ENCODE data around the gene IMMP1L.

IMMP1L gene

DNA sequence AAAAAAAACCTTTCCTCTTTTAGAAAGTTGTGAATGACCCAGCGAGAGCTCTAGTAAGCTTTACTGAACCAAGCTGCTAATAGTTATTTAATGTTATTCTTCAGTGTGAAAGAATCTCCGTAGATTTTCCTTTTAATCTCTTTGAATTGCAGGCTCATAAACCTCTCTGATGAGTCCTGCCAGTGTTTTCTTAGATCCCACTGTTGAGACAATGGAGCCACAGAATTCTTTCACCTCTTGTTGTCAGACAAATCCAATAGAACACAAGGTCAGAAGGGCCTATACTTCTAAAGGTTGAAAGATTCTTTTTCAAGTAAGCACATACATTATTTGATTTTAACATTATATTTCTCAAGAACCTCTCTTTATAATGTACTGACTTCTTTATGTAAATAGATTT lies 87.6 kb downstream of the IMMP1L start:
- no peak for ATAC-seq
- TF ChIP-seq ISL1 (CRISPR knock-in tag; IDR thresholded peaks at IDR 0.05) (no peak), ZFP3 (CRISPR knock-in tag; IDR thresholded peaks at IDR 0.05) (no peak), ZFP30 (CRISPR knock-in tag; IDR thresholded peaks at IDR 0.05) (no peak), GLIS3 (CRISPR knock-in tag; IDR thresholded peaks at IDR 0.05) (no peak), OSR1 (CRISPR knock-in tag; IDR thresholded peaks at IDR 0.05) (no peak), TCF4 (CRISPR knock-in tag; IDR thresholded peaks at IDR 0.05; ENCODE audit: borderline replicate concordance) (no peak), PPARA (CRISPR knock-in tag; IDR thresholded peaks at IDR 0.05; ENCODE audit: borderline replicate concordance) (no peak), SNAI2 (CRISPR knock-in tag; IDR thresholded peaks at IDR 0.05) (no peak), RARB (CRISPR knock-in tag; IDR thresholded peaks at IDR 0.05) (no peak), ZNF70 (CRISPR knock-in tag; IDR thresholded peaks at IDR 0.05) (no peak)
- TF ChIP-seq, protein P1, sequence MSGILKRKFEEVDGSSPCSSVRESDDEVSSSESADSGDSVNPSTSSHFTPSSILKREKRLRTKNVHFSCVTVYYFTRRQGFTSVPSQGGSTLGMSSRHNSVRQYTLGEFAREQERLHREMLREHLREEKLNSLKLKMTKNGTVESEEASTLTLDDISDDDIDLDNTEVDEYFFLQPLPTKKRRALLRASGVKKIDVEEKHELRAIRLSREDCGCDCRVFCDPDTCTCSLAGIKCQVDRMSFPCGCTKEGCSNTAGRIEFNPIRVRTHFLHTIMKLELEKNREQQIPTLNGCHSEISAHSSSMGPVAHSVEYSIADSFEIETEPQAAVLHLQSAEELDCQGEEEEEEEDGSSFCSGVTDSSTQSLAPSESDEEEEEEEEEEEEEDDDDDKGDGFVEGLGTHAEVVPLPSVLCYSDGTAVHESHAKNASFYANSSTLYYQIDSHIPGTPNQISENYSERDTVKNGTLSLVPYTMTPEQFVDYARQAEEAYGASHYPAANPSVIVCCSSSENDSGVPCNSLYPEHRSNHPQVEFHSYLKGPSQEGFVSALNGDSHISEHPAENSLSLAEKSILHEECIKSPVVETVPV (CRISPR knock-in tag; IDR thresholded peaks at IDR 0.05) = no peak
- TF ChIP-seq, protein P2, sequence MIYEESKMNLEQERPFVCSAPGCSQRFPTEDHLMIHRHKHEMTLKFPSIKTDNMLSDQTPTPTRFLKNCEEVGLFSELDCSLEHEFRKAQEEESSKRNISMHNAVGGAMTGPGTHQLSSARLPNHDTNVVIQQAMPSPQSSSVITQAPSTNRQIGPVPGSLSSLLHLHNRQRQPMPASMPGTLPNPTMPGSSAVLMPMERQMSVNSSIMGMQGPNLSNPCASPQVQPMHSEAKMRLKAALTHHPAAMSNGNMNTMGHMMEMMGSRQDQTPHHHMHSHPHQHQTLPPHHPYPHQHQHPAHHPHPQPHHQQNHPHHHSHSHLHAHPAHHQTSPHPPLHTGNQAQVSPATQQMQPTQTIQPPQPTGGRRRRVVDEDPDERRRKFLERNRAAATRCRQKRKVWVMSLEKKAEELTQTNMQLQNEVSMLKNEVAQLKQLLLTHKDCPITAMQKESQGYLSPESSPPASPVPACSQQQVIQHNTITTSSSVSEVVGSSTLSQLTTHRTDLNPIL (CRISPR knock-in tag; IDR thresholded peaks at IDR 0.05; ENCODE audit: low read depth) = no peak

DNA sequence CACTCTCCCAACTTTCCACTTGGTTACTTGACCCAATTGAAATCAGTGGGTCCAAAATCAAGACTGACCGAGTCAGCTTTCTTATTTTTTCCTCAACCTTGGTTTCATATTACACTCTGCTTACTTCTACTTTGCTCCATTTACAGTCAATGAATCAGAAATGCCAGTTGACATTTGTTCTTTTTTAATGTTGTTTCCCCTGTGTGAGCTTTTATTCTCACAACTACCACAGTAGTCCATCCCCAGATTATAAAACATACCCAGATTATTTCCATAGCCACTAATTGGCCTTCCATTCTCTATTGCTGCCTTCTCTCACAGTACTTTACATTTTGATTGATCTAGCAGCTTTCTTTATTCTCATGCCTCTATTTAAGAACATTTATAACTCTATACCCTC lies 89.8 kb downstream of the IMMP1L start:
- TF ChIP-seq, protein P2 (CRISPR knock-in tag; IDR thresholded peaks at IDR 0.05; ENCODE audit: low read depth) = no peak
- TF ChIP-seq ARNTL (CRISPR knock-in tag; IDR thresholded peaks at IDR 0.05; ENCODE audit: borderline replicate concordance, low read depth) = no peak
- TF ChIP-seq, protein P3, sequence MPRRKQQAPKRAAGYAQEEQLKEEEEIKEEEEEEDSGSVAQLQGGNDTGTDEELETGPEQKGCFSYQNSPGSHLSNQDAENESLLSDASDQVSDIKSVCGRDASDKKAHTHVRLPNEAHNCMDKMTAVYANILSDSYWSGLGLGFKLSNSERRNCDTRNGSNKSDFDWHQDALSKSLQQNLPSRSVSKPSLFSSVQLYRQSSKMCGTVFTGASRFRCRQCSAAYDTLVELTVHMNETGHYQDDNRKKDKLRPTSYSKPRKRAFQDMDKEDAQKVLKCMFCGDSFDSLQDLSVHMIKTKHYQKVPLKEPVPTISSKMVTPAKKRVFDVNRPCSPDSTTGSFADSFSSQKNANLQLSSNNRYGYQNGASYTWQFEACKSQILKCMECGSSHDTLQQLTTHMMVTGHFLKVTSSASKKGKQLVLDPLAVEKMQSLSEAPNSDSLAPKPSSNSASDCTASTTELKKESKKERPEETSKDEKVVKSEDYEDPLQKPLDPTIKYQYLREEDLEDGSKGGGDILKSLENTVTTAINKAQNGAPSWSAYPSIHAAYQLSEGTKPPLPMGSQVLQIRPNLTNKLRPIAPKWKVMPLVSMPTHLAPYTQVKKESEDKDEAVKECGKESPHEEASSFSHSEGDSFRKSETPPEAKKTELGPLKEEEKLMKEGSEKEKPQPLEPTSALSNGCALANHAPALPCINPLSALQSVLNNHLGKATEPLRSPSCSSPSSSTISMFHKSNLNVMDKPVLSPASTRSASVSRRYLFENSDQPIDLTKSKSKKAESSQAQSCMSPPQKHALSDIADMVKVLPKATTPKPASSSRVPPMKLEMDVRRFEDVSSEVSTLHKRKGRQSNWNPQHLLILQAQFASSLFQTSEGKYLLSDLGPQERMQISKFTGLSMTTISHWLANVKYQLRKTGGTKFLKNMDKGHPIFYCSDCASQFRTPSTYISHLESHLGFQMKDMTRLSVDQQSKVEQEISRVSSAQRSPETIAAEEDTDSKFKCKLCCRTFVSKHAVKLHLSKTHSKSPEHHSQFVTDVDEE (CRISPR knock-in tag; IDR thresholded peaks at IDR 0.05) = no peak
- no peak for TF ChIP-seq ZFP30 (CRISPR knock-in tag; IDR thresholded peaks at IDR 0.05)
- TF ChIP-seq, protein P1 (CRISPR knock-in tag; IDR thresholded peaks at IDR 0.05) = no peak
- no peak for TF ChIP-seq ZNF8 (CRISPR knock-in tag; IDR thresholded peaks at IDR 0.05)
- TF ChIP-seq ZFP3 (CRISPR knock-in tag; IDR thresholded peaks at IDR 0.05) = no peak
- no peak for TF ChIP-seq TOX (CRISPR knock-in tag; IDR thresholded peaks at IDR 0.05; ENCODE audit: borderline replicate concordance)
- TF ChIP-seq TCF4 (CRISPR knock-in tag; IDR thresholded peaks at IDR 0.05; ENCODE audit: borderline replicate concordance) = no peak
- TF ChIP-seq, protein P4, sequence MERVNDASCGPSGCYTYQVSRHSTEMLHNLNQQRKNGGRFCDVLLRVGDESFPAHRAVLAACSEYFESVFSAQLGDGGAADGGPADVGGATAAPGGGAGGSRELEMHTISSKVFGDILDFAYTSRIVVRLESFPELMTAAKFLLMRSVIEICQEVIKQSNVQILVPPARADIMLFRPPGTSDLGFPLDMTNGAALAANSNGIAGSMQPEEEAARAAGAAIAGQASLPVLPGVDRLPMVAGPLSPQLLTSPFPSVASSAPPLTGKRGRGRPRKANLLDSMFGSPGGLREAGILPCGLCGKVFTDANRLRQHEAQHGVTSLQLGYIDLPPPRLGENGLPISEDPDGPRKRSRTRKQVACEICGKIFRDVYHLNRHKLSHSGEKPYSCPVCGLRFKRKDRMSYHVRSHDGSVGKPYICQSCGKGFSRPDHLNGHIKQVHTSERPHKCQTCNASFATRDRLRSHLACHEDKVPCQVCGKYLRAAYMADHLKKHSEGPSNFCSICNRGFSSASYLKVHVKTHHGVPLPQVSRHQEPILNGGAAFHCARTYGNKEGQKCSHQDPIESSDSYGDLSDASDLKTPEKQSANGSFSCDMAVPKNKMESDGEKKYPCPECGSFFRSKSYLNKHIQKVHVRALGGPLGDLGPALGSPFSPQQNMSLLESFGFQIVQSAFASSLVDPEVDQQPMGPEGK (CRISPR knock-in tag; IDR thresholded peaks at IDR 0.05; ENCODE audit: borderline replicate concordance) = no peak
- TF ChIP-seq OSR1 (CRISPR knock-in tag; IDR thresholded peaks at IDR 0.05) = no peak
- TF ChIP-seq ESRRG (CRISPR knock-in tag; IDR thresholded peaks at IDR 0.05) = no peak
- TF ChIP-seq ZNF565 (CRISPR knock-in tag; conservative IDR thresholded peaks at IDR 0.05; ENCODE audit: low read depth) = no peak
- TF ChIP-seq SNAI2 (CRISPR knock-in tag; IDR thresholded peaks at IDR 0.05) = no peak
- no peak for ATAC-seq

DNA sequence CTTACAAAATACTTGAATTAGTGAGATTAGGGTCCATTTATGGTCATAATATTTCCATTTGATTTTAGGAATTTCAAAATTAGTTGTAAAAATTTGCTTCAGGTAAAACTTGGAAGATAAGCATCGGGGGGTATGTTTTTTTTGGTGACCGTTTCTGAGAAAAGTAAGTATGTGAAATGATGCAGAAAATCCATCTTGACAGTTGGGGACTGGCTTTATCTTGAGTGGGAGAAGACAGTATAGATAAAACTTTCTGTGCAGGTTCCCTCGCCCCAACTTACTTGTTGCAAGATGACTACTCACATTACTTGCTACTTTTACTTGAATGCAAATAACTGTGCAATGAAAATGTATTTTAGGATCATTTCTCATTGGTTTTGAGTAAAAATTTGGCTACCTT lies 90.3 kb downstream of the IMMP1L start:
- ATAC-seq = no peak
- no peak for TF ChIP-seq CSDC2 (CRISPR knock-in tag; IDR thresholded peaks at IDR 0.05)
- TF ChIP-seq ZFP3 (CRISPR knock-in tag; IDR thresholded peaks at IDR 0.05) = no peak
- no peak for TF ChIP-seq ZFP30 (CRISPR knock-in tag; IDR thresholded peaks at IDR 0.05)
- TF ChIP-seq ESRRG (CRISPR knock-in tag; IDR thresholded peaks at IDR 0.05) = no peak
- no peak for TF ChIP-seq ZNF565 (CRISPR knock-in tag; conservative IDR thresholded peaks at IDR 0.05; ENCODE audit: low read depth)
- TF ChIP-seq TOX (CRISPR knock-in tag; IDR thresholded peaks at IDR 0.05; ENCODE audit: borderline replicate concordance) = no peak
- TF ChIP-seq ZNF8 (CRISPR knock-in tag; IDR thresholded peaks at IDR 0.05) = no peak
- TF ChIP-seq ARNTL (CRISPR knock-in tag; IDR thresholded peaks at IDR 0.05; ENCODE audit: borderline replicate concordance, low read depth) = no peak
- no peak for TF ChIP-seq SNAI2 (CRISPR knock-in tag; IDR thresholded peaks at IDR 0.05)
- TF ChIP-seq, protein P1 (CRISPR knock-in tag; IDR thresholded peaks at IDR 0.05) = no peak
- TF ChIP-seq PPARA (CRISPR knock-in tag; IDR thresholded peaks at IDR 0.05; ENCODE audit: borderline replicate concordance) = no peak
- no peak for TF ChIP-seq BACH2 (CRISPR knock-in tag; IDR thresholded peaks at IDR 0.05; ENCODE audit: borderline replicate concordance)
- TF ChIP-seq RARB (CRISPR knock-in tag; IDR thresholded peaks at IDR 0.05) = no peak
